Astrocyte (in vitro differentiated cells and primary cell): Measurements from ENCODE around the gene MIPOL1. TPM values are rescaled to one million over a fixed set of nuclear protein-coding genes. Genes with fewer than 3 reads are reported as not detected.

Experiments
- DNase-seq: peaks from one replicate; pipeline ENCODE4 v3.0.0-alpha.2; 2010; ENCODE audit warnings: low read depth
- FAIRE-seq: peaks from 2 replicates; lab custom pipeline; 2011; peaks lifted over from hg19 to GRCh38; lab: Jason Lieb, UNC
- H2AFZ ChIP-seq: 2 replicates; pipeline ENCODE4 v1.6.0; 2012; ENCODE audit warnings: low read depth, low read length, inconsistent platforms
- H3K27ac ChIP-seq: 2 replicates; pipeline ENCODE4 v1.5.1; 2011; ENCODE audit warnings: low read depth, low read length, inconsistent platforms
- H3K27me3 ChIP-seq: 2 replicates; pipeline ENCODE4 v1.6.0; 2011; ENCODE audit warnings: low read length, inconsistent platforms; ENCODE audit not compliant: insufficient read depth
- H3K36me3 ChIP-seq: 2 replicates; pipeline ENCODE4 v1.5.1; 2011; ENCODE audit warnings: low read length, inconsistent platforms; ENCODE audit not compliant: insufficient read depth
- H3K4me1 ChIP-seq: 2 replicates; pipeline ENCODE4 v1.5.1; 2011; ENCODE audit warnings: low read length, inconsistent platforms; ENCODE audit not compliant: insufficient read depth
- H3K4me2 ChIP-seq: 2 replicates; pipeline ENCODE4 v1.6.0; 2012; ENCODE audit warnings: low read length, inconsistent platforms
- H3K4me3 ChIP-seq: 2 replicates; pipeline ENCODE4 v1.5.1; 2011; ENCODE audit warnings: low read depth, mild to moderate bottlenecking, low read length, inconsistent platforms; ENCODE audit not compliant: insufficient read depth
- H3K79me2 ChIP-seq: 2 replicates; pipeline ENCODE4 v1.6.0; 2012; ENCODE audit warnings: mild to moderate bottlenecking, low read length, inconsistent platforms; ENCODE audit not compliant: insufficient read depth
- H3K9ac ChIP-seq: 2 replicates; pipeline ENCODE4 v1.6.0; 2012; ENCODE audit warnings: mild to moderate bottlenecking, low read length, inconsistent platforms
- H3K9me3 ChIP-seq: 2 replicates; pipeline ENCODE4 v1.5.1; 2012; ENCODE audit warnings: low read depth, mild to moderate bottlenecking, low read length, inconsistent platforms; ENCODE audit not compliant: insufficient read depth
- H4K20me1 ChIP-seq: 2 replicates; pipeline ENCODE4 v1.6.0; 2012; ENCODE audit warnings: low read length, inconsistent platforms; ENCODE audit not compliant: insufficient read depth
- H3K27ac Mint-ChIP-seq: one replicate; pipeline ENCODE4 v1.8.0; 2021; ENCODE audit warnings: mild to moderate bottlenecking, mixed read lengths; ENCODE audit not compliant: unreplicated experiment
- H3K27me3 Mint-ChIP-seq: one replicate; pipeline ENCODE4 v1.8.0; 2021; ENCODE audit warnings: low read depth, mixed read lengths; ENCODE audit not compliant: unreplicated experiment
- H3K36me3 Mint-ChIP-seq: one replicate; pipeline ENCODE4 v1.8.0; 2021; ENCODE audit warnings: low read depth, mixed read lengths; ENCODE audit not compliant: unreplicated experiment
- H3K4me1 Mint-ChIP-seq: one replicate; pipeline ENCODE4 v1.8.0; 2021; ENCODE audit warnings: low read depth, mixed read lengths; ENCODE audit not compliant: unreplicated experiment
- H3K4me3 Mint-ChIP-seq: one replicate; pipeline ENCODE4 v1.8.0; 2021; ENCODE audit warnings: mild to moderate bottlenecking, moderate library complexity, mixed read lengths; ENCODE audit not compliant: unreplicated experiment
- H3K9me3 Mint-ChIP-seq: one replicate; pipeline ENCODE4 v1.8.0; 2021; ENCODE audit warnings: mild to moderate bottlenecking, mixed read lengths; ENCODE audit not compliant: unreplicated experiment
- CTCF ChIP-seq: IDR thresholded peaks from 2 replicates; pipeline ENCODE4 v1.5.1; 2011; ENCODE audit warnings: low read depth, mild to moderate bottlenecking, inconsistent platforms, low read length, moderate library complexity; ENCODE audit not compliant: insufficient read depth
- EZH2 ChIP-seq: IDR thresholded peaks from 2 replicates; pipeline ENCODE4 v1.6.1; 2012; ENCODE audit warnings: mild to moderate bottlenecking, low read length, inconsistent platforms; ENCODE audit not compliant: insufficient read depth
- total RNA-seq: library from RNA; stranded (reverse); gene quantifications from 2 replicates; pipeline ENCODE4 v1.2.1, GENCODE V29; 2021

Gene MIPOL1
- total RNA-seq, 1 donor from 2014 or later: 15.7 TPM

GRCh38 chr14:37469650-37470049 lies 271.9 kb downstream of the MIPOL1 start:
- Histone ChIP-seq H3K36me3 (no peaks in the 10 kb centered on the region), H3K4me2 (no peak overlapping the region), H3K79me2 (no peaks in the 10 kb centered on the region), H3K9ac (no peak overlapping the region), H3K9me3 (no peaks in the 10 kb centered on the region), H4K20me1 (no peaks in the 10 kb centered on the region), H3K4me3 (no peak overlapping the region), H3K27me3 (no peaks in the 10 kb centered on the region), H3K27ac (no peak overlapping the region), H3K4me1 (no peaks in the 10 kb centered on the region), H2AFZ (no peak overlapping the region)
- no peak overlapping the region for H3K4me3 Mint-ChIP-seq
- FAIRE-seq (no peak), DNase-seq (no peak)
- no peaks in the 10 kb centered on the region for H3K36me3 Mint-ChIP-seq
- no peaks in the 10 kb centered on the region for H3K27me3 Mint-ChIP-seq
- no peaks in the 10 kb centered on the region for H3K4me1 Mint-ChIP-seq
- no peak overlapping the region for H3K27ac Mint-ChIP-seq
- TF ChIP-seq EZH2: no peak
- TF ChIP-seq CTCF: no peak
- peaks cover 3% of the 10 kb centered on the region for H3K9me3 Mint-ChIP-seq

- H2AFZ ChIP-seq: no peak overlapping the region
- no peaks in the 10 kb centered on the region for H3K79me2 ChIP-seq
- Mint-ChIP-seq H3K36me3 (peaks cover under 1% of the 10 kb centered on the region), H3K4me1 (no peaks in the 10 kb centered on the region), H3K27me3 (no peaks in the 10 kb centered on the region), H3K4me3 (no peak overlapping the region), H3K27ac (no peak overlapping the region), H3K9me3 (peaks cover 3% of the 10 kb centered on the region)
- H3K27me3 ChIP-seq: no peaks in the 10 kb centered on the region
- no peaks in the 10 kb centered on the region for H3K36me3 ChIP-seq
- H3K27ac ChIP-seq: no peak overlapping the region
- no peaks in the 10 kb centered on the region for H3K4me1 ChIP-seq
- TF ChIP-seq EZH2 (no peak), CTCF (no peak)
- H3K4me3 ChIP-seq: no peak overlapping the region
- no peak for FAIRE-seq
- no peak overlapping the region for H3K4me2 ChIP-seq
- H3K9ac ChIP-seq: no peak overlapping the region
- DNase-seq: no peak
- no peaks in the 10 kb centered on the region for H4K20me1 ChIP-seq
- no peaks in the 10 kb centered on the region for H3K9me3 ChIP-seq
Measured at GRCh38 chr14:37470251-37470650, 272.5 kb downstream of the MIPOL1 start.

- Histone ChIP-seq H3K36me3 (no peaks in the 10 kb centered on the region), H3K27ac (no peak overlapping the region), H3K4me1 (no peaks in the 10 kb centered on the region), H3K4me3 (no peak overlapping the region), H3K9ac (no peak overlapping the region), H3K9me3 (no peaks in the 10 kb centered on the region), H4K20me1 (no peaks in the 10 kb centered on the region), H3K4me2 (no peak overlapping the region), H3K79me2 (no peaks in the 10 kb centered on the region), H2AFZ (no peak overlapping the region), H3K27me3 (no peaks in the 10 kb centered on the region)
- DNase-seq (no peak), FAIRE-seq (no peak)
- Mint-ChIP-seq H3K27me3 (no peaks in the 10 kb centered on the region), H3K4me3 (no peak overlapping the region), H3K4me1 (no peaks in the 10 kb centered on the region), H3K36me3 (peaks cover 2% of the 10 kb centered on the region), H3K27ac (no peak overlapping the region), H3K9me3 (peaks cover 3% of the 10 kb centered on the region)
- TF ChIP-seq EZH2: no peak
- TF ChIP-seq CTCF: no peak
Measured at GRCh38 chr14:37472906-37473305, 275.2 kb downstream of the MIPOL1 start.
